Head of caudate nucleus (tissue), 42 donors: Measurements from ENCODE around the gene APOH.

Experiments used
- DNase-seq, 42 donors: peaks; one replicate each; pipeline versions ENCODE4 v3.0.0 to v3.0.0-alpha.2; 2020 to 2021; ENCODE audit warnings: mixed read lengths in 7 of 42
- intact Hi-C: fragments of 100-400 bp; cut with DNase I; formaldehyde crosslinking; loops from one replicate; pipeline ENCODE4 v1.15.0; 2022

APOH gene

GRCh38 chr17:66207936-66208335 lies 21.3 kb downstream of the APOH start:
- peak in 1 of 42 donors; percentile 2 for DNase-seq
- intact Hi-C loops, result no loop called here

- intact Hi-C loops, result no loop called here
- DNase-seq, result peak in 1 of 42 donors; percentile 22
Measured at GRCh38 chr17:66203274-66204015, 25.8 kb downstream of the APOH start.

- intact Hi-C loops, result no loop called here
- peak in 22 of 42 donors; percentile 13 to 62 (median 35) for DNase-seq
Measured at GRCh38 chr17:66200685-66201092, 28.5 kb downstream of the APOH start.

DNA sequence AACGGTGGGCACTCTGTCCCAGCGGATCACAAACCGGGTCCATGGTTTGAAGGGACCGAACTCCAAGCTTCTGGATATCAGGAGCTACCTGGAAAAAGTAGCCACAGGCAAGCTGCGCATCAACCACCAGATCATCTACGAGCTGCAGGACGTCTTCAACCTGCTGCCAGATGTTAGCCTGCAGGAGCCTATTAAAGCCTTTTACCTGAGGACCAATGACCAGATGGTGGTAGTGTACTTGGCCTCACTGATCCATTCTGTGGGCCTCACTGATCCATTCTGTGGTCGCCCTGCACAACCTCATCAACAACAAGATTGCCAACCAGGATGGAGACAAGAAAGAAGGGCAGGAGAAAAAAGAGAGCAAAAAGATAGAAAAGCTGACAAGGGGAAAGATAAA lies 31.0 kb downstream of the APOH start:
- intact Hi-C loops, result no loop called here
- DNase-seq, result peak in 1 of 42 donors; percentile 20

GRCh38 chr17:66192378-66192687 lies 36.9 kb downstream of the APOH start:
- no peak for DNase-seq
- intact Hi-C loops, result no loop called here

- intact Hi-C loops, result no loop called here
- peak; percentile 4 to 85 (median 68) for DNase-seq
Measured at GRCh38 chr17:66191593-66192377, 37.4 kb downstream of the APOH start, which contains the start of gene CEP112. Gene CEP112, minus strand, starts transcription at chr17:66192133.

DNA sequence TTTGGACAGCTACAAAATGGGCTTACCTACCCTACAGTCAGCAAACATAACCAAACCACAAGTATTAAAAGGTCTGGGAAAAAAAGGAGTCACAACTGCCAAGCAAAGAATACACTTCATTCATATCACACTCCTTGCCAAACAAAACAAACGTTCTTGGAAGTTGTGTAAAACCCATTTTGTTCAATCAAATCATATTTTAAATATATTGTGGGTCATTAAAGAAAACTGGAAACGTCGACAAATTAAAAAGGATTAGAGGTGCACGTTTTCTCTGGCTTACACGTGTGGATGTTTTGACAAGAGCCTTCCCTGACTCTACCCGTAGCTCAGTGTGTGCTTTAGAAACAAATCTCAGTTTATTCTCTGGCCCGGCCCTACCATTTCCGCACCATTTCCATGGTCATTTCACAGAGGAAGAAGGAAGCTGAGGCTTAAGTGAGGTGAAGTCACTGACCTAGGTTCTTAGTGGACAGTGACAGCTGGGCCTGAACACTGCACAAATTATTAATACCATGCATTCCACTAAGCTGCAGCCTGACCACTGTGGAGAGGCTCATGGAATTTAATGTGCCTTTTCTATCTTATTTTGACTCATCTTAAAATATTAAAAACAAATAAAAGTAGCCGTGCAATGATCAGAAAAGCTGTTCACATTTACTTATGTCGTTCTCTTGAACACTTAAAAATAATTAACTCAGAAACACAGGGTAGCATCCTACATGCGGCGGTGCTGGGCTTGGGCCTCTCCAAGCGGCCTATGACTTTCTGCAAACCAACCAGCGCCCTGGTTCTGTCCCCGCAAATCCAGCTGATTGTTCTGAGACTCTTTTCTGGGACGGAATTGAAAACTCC lies 38.2 kb downstream of the APOH start:
- intact Hi-C loops, result no loop called here
- DNase-seq, result peak in 15 of 42 donors; percentile 9 to 47 (median 20)

- DNase-seq, result no peak
- intact Hi-C loops, result no loop called here
Measured at GRCh38 chr17:66187718-66188117, 41.5 kb downstream of the APOH start.

DNA sequence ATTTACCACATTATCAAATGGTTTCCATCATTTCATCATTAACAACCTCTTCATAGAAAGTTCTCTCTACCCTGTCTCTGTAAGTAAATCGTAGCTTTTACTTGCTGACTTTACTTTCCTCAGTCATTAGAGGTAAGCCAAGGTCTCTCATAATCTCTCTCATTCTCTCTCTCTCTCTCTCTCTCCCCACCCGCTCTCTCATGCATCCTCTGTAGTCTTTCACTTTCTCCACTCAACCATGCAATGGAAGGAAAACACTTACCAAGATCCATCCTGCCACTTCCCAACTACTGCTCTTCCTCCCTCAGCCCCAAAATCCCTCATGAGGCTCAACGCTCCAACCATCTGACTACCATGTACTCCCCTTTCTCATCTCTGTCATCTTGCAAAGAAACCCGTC lies 43.4 kb downstream of the APOH start:
- DNase-seq, result no peak
- intact Hi-C loops, result no loop called here

DNA sequence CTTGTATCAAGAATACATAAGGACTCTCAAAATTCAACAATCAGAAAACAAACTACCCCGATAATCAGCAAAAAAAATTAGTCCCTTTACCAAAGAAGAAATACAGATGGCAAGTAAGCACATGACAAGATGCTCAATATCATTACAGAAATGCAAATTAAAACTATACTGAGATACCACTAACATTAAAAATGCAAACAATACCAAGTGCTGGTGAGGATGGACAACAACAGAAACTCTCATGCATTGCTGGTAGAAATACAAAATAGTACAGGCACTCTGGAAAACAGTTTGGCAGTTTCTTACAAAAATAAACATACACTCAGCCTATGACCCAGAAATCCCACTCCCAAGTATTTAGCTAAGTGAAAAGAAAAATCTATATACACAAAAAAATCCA lies 44.8 kb downstream of the APOH start:
- no peak for DNase-seq
- intact Hi-C loops, result no loop called here

- intact Hi-C loops, result no loop called here
- DNase-seq, result no peak
Measured at GRCh38 chr17:66183529-66183928, 45.7 kb downstream of the APOH start.

DNA sequence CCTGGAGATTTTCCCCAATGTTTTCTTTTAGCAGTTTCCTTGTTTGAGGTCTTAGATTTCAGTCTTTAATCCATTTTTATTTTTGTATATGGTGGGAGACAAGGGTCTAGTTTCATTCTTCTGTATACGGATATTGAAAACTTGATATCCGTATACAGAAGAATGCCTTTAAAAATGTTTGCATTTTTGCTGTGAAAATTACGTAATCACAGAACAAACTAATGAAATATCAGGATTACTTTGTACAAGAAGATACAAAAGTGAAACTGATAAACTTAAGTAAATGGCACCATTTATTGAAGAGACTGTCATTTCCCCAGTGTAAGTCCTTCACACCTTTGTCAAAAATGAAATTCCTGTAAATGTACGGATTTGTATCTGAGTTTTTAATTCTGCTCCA lies 50.6 kb downstream of the APOH start:
- intact Hi-C loops, result no loop called here
- DNase-seq, result no peak

- intact Hi-C loops, result no loop called here
- no peak for DNase-seq
Measured at GRCh38 chr17:66177048-66177447, 52.2 kb downstream of the APOH start.

- no peak for DNase-seq
- intact Hi-C loops, result no loop called here
Measured at GRCh38 chr17:66175892-66176291, 53.3 kb downstream of the APOH start.

- DNase-seq, result no peak
- intact Hi-C loops, result no loop called here
Measured at GRCh38 chr17:66172691-66173223, 56.5 kb downstream of the APOH start.

DNA sequence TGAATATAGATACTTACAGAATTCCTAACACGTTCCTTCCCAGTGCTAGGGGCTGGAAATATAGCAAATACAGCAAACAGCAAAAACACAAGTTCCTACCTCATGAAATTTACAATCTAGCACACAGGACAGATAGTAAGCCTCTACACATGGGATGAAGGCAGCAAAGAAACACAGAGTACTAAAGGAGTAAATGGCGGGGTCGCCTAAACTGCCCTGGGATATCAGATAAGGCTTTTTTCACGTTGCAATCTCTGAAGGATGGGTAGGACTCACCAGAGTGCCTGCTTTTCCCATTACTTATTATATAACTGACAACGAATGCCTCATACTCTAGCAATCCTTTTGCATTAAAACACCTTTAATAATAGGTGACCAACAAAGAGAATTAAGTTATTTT lies 57.1 kb downstream of the APOH start:
- intact Hi-C loops, result no loop called here
- no peak for DNase-seq

DNA sequence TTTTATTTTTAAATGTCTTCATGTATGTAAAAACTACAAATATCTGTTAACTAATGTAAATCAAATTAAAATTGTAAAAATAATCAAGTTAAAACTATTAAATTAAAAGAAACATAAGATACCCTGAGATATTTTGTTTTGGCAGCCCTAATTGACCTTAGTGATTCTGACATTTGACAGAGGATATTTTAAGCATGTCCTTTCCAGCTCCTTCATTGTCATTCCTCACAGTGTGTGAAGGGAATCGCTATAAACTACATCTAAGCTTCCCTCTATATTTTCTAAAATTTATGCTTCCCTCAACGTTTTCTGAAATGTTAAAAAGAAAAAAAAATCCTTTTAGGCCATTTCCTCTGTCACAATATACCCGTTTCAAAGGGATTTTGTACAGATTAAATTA lies 57.5 kb downstream of the APOH start:
- DNase-seq, result no peak

DNA sequence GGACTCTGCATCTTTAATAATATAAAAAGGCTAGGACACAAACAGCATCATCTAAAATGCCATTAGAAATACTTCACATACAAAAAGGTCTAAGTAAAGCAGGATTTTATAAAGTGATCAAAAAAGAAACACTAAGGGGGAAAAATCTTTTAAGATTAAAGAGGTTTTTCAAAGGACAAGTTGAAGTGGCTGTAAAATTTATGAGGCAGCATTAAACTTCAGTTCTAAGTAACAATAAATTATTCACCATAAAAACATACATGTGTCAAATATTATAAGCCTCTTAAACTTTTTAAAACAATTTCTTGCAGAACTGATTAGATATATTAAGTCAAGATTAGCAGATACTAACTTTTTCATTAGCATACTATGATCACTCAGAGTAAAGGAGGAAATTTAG lies 58.0 kb downstream of the APOH start:
- intact Hi-C loops, result no loop called here
- no peak for DNase-seq

More for the DNA sequence above, 57.5 kb downstream of the APOH start:
- intact Hi-C loops, result no loop called here

GRCh38 chr17:66169839-66170238 lies 59.4 kb downstream of the APOH start:
- intact Hi-C loops, result loop anchor here (10.0 kb wide), 1 partner anchor 935 kb away; no protein-coding TSS in a partner anchor
- DNase-seq, result no peak
